HG02588 (cell line): Measurements from ENCODE around the gene OR10R2.
"Not testable (repeated sequence)": the region's sequence is repeated elsewhere in the genome, so short reads cannot be mapped to it uniquely, and the experiment has no call there.

Experiments used
- ATAC-seq: cut with Tn5 transposase; IDR thresholded peaks from one replicate; pipeline ENCODE4 v1.9.1; 2021; ENCODE audit warnings: mild to moderate bottlenecking, moderate library complexity; ENCODE audit not compliant: unreplicated experiment

The OR10R2 gene, protein sequence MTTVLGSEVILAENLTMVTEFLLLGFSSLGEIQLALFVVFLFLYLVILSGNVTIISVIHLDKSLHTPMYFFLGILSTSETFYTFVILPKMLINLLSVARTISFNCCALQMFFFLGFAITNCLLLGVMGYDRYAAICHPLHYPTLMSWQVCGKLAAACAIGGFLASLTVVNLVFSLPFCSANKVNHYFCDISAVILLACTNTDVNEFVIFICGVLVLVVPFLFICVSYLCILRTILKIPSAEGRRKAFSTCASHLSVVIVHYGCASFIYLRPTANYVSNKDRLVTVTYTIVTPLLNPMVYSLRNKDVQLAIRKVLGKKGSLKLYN

DNA sequence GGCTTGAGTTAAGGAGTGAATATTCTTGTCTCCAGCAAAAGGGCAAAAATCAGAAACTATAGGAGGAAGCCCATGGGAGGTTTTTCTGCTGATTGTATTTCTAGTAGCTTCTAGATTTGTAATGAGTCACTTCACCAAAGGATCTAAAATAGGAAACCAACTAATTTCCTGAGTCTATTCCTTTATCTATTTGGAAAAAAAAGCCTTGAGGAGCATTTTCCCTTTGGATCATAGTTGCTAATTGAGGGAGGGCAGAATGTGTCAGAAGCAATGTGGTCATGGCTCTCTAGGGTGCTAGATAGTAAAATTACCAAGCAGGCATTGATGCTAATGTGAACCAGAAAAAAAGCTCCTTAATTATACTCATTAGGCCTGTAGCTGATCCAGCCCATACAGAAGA is at the start of gene OR10R2:
Gene OR10R2 (plus strand): TSS at position 301 of the 400 bp plus-strand sequence. CDS start 106 bp downstream, outside the sequence.
- no peak for ATAC-seq

DNA sequence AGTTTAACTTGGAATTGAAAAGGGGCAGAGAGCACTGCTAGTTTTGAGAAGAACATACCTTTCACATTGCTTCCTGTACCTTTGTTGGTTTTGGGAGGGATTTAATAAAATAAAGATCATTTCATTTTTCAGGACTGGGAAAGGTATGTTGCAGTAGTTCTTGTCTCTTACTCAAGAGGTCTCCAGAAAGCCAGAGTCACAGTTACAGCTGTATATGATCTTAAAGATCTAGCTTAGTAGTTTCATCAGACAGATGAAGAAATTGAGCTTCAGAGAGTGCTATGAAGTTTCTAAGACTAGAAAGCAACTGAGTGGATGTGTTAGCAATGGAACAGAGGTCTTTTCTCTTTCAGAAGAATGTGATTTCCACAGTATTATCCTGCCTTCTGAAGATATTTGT is 47.0 kb upstream of the OR10R2 start:
- no peak for ATAC-seq

DNA sequence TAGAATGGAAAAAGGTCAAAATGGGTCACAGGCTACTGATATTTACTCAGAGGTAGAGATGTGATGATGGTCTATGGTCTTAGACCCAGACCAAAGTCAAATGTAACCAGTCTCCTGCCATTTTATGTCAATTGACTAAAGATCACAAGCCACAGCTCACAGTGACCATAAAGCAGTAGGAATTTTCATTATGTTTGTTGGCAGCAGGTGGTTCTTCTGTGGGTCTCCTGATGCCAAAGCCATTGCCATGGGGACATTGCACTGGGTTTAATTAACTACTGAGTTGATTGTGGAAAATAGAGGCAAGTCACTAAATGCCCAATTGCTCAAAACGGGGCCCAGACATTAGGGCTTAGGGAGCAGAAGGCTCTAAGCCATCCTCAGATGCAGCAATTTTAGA is 45.9 kb upstream of the OR10R2 start, which contains the start of gene OR10K2:
Gene OR10K2 (minus strand): TSS at position 101 of the 400 bp plus-strand sequence. CDS start 5,371 bp downstream, outside the sequence.
- ATAC-seq = no peak

DNA sequence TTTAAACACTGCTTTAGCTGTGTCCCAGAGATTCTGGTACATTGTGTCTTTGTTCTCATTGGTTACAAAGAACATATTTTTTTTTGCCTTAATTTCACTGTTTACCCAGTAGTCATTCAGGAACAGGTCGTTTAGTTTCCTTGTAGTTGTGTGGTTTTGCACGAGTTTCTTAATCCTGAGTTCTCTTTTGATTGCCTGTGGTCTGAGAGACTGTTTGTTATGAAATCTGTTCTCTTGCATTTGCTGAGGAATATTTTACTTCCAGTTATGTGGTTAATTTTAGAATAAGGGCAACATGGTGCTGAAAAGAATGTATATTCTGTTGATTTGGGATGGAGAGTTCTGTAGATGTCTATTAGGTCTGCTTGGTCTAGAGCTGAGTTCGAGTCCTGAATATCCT is 41.9 kb upstream of the OR10R2 start:
- not testable (repeated sequence) for ATAC-seq

DNA sequence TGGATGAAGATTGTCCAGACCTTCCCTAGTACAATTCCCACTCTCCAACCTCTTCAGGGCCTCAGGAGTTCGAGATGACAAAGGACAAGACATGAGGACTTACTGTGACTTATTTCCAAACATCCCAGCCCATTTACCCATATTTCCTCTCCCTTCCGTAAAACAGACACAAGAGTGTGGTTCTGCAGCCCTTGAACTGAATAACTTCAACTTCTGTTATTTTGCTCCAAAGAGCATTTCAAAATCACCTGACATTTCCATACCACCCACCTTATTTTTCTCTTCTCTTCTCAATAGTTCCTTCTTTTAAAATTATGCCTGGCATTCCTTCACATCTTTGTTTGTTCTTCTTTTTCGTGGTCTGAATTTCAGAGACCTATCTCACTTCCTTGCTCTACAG is 37.3 kb upstream of the OR10R2 start:
- no peak for ATAC-seq

DNA sequence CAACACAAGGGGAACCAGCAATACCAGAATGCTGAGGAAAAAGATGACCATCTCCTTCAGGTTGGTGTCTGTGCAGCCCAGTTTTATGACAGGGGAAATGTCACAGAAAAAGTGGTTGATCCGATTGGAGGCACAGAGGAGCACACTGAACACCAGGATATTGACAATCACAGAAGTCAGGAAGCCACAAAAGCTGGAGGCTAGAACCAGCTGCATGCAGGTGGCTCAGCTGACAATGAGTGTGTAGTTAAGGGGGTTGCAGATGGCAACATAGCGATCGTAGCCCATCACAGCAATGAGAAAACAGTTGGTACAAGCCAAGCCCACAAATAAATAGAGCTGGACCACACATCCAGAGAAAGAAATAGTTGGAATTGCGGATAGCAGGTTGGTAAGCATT is 26.6 kb upstream of the OR10R2 start:
- no peak for ATAC-seq

DNA sequence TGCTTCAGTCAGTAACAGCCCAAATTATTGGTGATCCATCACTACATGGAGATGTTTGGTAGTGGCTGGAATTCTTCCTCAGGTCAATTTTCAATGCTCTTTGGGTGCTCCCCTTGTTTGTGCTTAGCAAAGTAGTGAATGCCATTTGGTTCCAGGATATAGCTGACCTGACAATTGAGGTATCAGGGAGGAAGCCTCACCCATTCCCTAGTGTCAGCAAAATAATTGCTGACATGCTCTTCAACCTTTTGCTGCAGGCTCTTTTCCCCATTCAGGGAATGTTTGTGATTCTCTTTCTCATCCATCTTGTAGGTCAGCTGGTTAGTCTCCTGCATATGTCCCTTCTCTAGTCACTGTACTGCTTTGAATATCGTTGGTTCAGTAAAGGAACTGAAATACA is 17.5 kb upstream of the OR10R2 start:
- no peak for ATAC-seq

DNA sequence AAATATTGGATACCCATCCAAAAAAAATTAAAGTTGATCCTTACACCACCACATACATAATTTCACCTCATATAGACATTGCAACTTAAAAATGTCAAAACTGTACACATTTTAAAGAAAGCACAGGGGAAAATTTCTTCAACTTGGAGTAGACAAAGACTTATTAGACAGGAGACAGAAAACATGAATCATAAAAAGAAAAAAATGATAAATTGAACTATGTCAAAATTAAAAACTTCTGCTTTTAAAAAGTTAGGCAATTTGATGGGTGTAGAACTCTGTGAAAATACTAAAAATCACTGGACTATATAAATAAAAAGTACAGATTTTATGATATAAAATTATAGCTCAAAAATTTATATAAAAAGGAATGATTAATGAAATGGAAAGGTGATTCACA is 14.8 kb upstream of the OR10R2 start:
- no peak for ATAC-seq

DNA sequence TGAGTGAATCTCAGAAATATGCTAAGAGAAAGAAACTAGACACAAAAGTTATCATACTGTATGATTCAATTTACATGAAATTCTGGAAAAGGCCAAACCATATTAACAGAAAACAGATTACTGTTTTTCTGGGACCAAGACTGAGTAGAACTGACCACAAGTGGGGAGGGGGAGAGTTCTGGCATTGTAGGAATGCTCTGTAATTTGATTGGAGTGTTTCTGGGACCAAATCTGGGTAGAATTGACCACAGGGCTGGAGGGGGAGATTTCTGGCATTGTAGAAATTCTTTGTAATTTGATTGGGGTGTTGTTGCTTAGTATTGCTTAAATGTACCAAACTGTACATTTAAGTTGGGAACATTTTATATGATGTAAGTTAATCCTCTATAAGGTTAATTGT is 13.8 kb upstream of the OR10R2 start:
- ATAC-seq = no peak

DNA sequence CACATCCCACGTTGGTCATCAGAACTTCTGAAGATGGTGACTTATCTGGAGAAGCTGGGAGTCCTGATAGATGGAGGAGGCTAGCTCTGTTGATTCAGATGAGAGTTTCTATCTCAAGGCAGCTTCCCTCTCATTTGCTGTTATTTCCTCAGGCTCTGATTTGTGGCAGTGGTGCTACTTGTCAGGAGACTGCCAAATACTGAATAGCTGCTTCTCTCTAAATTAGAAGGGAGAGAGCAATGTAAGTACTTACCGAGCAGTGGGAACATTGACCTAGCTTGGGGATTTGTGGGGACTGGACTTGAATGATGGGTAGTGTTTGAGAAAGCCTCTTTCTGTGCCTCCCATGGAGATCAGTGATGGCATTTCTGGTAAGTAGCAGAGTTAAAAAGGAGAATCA is 10.5 kb upstream of the OR10R2 start, which contains the start of gene OR10K1:
Gene OR10K1 (plus strand): TSS at position 301 of the 400 bp plus-strand sequence. CDS start 3,728 bp downstream, outside the sequence.
- no peak for ATAC-seq

DNA sequence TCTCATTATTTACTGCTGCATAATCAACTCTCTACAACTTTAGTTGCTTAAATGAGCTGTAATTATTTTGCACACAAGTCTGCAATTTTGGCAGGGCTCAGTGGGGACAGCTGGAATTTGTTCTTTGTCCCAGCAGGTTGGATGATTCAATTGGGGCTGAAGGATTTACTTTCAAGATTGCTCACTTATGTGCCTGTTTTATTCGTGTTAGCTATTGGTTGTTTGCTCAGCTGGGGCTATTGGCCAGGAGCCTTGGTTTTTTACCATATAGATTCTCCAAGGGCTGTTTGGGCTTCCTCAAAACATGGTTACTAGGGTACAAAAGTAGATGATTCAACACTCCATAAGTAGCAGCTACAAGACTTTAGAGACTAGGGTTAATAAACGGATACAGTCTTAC is 13.4 kb downstream of the OR10R2 start:
- no peak for ATAC-seq

DNA sequence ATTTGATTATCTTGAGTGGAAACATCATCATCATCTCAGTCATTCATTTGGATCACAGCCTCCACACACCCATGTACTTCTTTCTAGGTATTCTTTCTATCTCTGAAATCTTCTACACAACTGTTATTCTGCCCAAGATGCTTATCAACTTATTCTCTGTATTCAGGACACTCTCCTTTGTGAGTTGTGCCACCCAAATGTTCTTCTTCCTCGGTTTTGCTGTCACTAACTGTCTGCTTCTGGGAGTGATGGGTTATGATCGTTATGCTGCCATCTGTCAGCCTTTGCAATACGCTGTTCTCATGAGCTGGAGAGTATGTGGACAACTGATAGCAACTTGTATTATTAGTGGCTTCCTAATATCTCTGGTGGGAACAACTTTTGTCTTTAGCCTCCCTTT is 19.3 kb downstream of the OR10R2 start:
- no peak for ATAC-seq

DNA sequence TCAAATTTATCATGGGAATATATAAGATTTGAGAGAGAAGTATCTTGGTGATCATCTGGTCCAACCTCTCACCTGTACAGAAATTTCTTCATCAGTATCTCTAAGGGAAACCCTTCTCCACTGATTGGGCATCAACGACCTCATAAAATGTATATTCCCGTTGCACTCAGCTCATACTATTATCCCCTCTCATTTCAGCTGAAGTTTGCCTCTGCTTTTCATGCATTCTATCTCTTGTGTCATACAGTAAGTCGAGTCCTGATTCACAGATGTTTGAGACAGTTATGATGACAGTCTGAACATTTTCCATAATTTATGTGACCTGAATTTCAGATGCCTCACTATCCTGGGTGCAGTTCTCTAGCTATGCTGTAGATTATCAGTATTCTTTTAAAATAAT is 21.0 kb downstream of the OR10R2 start:
- ATAC-seq = no peak

DNA sequence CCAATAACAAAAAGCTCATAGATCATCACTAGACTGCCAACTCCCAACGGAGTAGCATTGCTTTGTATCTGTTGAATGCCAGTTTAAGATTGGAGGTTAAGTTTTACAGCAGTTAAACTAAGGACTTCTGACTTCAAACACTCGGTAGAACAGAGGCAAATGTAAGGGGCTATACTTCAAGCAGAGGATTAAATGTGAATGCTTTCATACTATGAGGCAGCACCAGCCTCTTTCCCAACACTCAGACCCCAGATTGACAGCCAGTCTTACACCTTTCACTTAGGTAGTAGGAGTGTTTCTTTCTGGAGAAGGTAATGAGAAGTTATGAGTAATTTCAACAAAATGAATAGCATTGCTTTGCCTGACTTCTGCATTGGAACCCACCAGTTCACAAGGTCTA is 22.8 kb downstream of the OR10R2 start:
- no peak for ATAC-seq

DNA sequence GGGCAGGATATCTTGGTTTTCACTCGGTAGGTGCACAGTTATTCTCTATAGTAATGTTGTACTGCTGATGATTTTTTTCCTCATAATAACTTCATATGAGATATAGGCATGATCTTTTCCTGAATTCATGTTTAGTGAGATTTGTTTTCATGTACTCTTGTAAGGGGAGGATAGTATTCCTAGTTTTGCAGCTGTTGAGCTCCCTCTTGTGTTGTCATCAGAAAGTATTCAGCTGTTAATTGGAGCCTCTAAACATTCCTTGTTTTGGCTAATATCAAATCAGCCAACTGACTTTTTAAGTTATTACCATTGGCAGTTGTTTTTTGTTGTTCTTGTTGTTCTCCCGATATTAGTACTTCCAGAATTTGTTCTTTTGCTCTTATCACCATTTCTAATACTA is 24.4 kb downstream of the OR10R2 start:
- no peak for ATAC-seq

DNA sequence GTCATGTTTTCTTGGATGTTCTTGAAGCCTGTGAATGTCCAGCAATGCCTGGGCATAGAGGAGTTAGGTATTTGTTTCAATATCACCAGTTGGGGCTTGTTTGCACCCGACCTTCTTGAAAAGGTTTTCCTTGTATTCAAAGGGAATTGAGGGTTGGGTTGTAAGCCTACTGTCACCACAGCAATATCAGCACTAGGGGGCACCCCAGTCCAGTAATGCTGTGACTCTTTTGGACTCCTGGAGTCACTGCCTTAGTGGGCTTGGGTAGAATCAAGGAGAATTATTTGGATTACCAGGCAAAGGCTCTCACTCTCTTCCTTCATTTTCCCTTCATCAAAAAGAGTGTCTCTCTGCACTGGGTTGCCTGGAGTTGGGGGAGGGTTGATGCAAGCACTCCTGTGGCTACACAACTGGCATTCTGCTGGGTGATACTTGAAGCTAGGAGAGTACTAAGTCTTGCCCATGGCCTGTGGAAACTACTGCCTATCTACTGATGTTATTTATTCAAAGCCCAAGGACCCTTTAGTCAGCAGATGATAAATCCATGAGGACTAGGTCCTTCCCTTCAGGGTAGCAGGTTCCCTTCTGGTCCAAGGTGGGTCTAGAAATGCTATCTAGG is 34.5 kb downstream of the OR10R2 start:
- ATAC-seq = no peak

DNA sequence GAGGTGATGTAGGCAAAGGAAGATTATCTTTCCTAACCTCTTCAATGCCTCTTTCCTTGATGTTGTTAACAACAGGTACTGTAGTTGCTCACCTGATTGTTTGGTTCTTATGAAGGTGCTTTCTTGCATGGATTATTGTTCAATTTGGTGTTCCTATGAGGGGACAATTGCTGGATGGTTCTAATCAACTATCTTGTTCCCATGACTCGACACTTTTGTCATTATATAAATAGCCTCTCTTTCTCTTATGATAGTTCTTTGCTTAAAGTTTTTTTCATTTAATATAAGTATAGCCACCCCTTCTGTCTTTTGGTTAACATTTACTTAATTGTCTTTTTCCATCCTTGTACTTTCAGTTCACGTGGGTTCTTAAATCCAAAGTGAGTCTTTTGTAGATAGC is 35.5 kb downstream of the OR10R2 start:
- ATAC-seq = no peak

DNA sequence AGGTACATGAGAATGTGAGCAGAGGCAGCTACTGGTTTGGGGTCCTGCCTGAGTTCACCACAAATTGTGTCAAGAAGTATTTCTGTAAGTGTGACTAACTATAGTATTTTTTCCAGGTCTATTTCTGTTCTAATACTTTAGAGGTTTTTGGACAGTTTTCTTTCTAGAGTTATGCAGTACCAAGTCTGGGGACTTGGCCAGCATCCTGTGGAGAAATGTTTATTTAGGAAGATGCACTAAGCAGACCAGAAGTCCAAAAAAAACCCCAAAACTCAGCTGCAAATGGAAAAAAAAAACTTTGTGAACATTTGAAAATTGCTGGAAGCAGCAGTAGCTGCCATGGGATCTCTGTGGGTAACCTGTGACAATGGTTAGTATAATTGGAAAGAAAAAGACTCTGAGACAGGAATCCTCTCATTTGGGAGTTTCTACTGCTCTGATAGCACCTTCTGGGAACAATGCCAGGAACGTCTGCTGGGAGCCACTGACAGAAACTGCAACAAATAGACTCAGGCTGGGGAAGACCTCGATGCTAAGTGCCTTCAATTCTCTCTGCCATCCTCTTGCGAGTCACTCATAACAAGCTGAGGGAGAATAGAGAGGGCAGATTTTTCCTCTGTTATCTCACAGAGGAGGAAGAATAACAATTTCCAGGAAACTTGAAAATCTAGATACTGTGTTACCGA is 37.6 kb downstream of the OR10R2 start:
- no peak for ATAC-seq

DNA sequence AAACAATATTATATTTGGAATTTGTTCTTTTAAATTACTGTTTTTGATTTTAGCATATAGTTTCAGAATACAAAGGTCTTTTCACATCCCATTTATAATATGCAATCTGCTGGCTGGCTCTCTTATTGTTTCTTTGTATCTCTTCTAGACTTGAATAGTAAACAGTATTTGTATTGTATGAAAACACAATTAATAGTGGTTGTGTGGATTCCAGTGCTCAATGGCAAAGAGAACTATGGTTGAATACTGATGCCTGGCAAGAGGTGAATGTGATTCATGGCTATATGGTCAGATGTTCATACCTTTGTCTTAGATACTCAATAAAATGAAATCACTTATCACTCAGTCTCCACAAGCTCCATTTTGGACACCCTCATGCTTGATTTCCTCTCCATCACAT is 44.9 kb downstream of the OR10R2 start:
- ATAC-seq = no peak

DNA sequence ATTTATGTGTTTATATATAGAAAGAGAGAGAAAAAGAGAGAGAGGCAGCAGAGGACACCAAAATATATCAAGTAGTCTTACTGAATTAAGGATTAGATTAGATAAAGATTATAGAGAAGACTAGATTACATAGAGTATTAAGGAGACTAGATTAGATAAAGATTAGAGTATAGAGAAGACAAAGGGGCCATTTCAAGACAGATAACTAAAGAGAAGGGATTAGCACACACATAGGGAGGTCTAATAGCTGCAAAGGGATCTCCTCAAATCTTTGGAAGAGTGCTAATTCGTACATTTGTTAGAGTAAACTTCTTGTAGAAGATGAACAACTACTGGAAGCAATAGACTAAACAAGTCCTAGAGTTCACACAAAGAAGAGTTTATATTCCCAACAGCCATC is 48.0 kb downstream of the OR10R2 start:
- no peak for ATAC-seq

DNA sequence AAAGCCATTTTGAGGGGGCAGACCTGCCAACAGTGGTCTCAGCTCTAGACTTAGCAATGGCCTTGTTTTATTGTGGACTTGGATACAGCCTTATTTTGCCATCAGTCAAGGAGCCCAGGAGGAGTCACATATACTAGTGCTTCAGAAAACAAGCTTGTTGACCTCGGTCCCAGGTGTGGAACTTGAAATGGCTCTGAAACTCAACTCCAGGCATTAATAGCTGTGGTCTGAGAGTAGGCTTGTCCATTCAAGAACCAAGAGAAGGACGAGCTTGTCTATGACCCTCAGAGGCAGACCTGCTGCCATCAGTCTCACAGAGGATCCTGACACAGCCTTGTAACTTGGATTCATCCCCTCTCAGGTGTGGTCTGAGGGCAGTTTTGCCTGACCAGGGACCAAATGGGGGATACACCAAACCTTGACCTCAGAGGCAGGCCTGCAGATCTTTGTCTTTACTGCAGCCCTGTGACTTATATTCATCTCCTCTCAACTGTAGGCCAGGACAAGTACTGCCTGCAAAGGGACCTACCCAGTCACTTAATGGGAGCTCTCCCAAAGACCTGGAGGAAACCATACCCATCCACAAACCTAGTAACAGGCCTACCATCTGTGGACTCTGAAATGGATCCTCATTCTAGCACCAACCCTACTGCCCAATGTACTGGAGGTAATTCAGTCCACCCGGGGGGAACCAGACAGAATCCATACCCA is 49.1 kb downstream of the OR10R2 start:
- no peak for ATAC-seq
